ENCODE data around the gene RPS6KA1. TPM values are rescaled to one million over a fixed set of nuclear protein-coding genes. Genes with fewer than 3 reads are reported as not detected.

RPS6KA1 gene
- total and polyA plus RNA-seq, 2 of the 4 experiments (the other 2 are of a cell fraction): 3.6 to 6.3 TPM

- POLR2A ChIA-PET (ENCODE audit: unreplicated experiment): no interaction called here
- ATAC-seq (ENCODE audit: low read depth) (no peak), DNase-seq (no peak)
- Histone ChIP-seq H3K9me3 (ENCODE audit: control insufficient read depth, insufficient read depth, low read length) (no peaks in the 10 kb centered on the region), H4K8ac (ENCODE audit: low read depth in 2 of 2, low read length in 2 of 2) (no peak overlapping the region), H2AFZ (replicated peaks; ENCODE audit: low read length, poor library complexity) (no peak overlapping the region), H4K20me1 (ENCODE audit: insufficient read depth, low read length) (no peaks in the 10 kb centered on the region), H3K27me3 (ENCODE audit: control insufficient read depth, insufficient read depth, low read length) (peaks cover 8% of the 10 kb centered on the region; the same call in 1 of the 2 replicates), H2AK9ac (replicated peaks; ENCODE audit: low read depth, low read length, poor library complexity) (no peak overlapping the region), H2BK120ac (ENCODE audit: low read depth, low read length) (no peak overlapping the region), H3K23ac (ENCODE audit: low read depth, low read length) (no peak overlapping the region), H3K36me3 (ENCODE audit: control insufficient read depth, insufficient read depth, low read length) (no peaks in the 10 kb centered on the region), H3K4me3 (ENCODE audit: insufficient read depth, low read depth, low read length) (no peak overlapping the region), H3K4ac (ENCODE audit: low read depth, low read length) (no peak overlapping the region), H2BK20ac (ENCODE audit: low read depth, low read length) (no peak overlapping the region), H3K79me1 (ENCODE audit: low read depth in 1 of 2, low read length in 2 of 2) (no peaks in the 10 kb centered on the region), H2BK5ac (ENCODE audit: low read depth, low read length, poor library complexity, severe bottlenecking) (no peak overlapping the region), H2AK5ac (ENCODE audit: low read depth, low read length) (no peak overlapping the region), H4K91ac (ENCODE audit: insufficient read depth, low read depth, low read length) (no peak overlapping the region), H3K4me1 (ENCODE audit: control insufficient read depth, insufficient read depth, low read length) (peaks cover 4% of the 10 kb centered on the region), H3K56ac (ENCODE audit: extremely low read depth, insufficient read depth, low read length) (no peak overlapping the region), H3K14ac (replicated peaks; ENCODE audit: low read depth, low read length) (no peak overlapping the region), H2BK15ac (ENCODE audit: low read depth, low read length) (no peak overlapping the region), H4K5ac (ENCODE audit: low read depth, low read length) (no peak overlapping the region), H3K4me2 (ENCODE audit: low read depth, low read length) (no peak overlapping the region), H3K9ac (ENCODE audit: low read depth, low read length) (no peak overlapping the region), H3K27ac (ENCODE audit: insufficient read depth, low read length) (no peak overlapping the region), H3K9me1 (ENCODE audit: insufficient read depth, low read length) (no peaks in the 10 kb centered on the region), H3K18ac (ENCODE audit: low read depth, low read length) (no peak overlapping the region)
- TF ChIP-seq RCOR1 (IDR thresholded peaks at IDR 0.05; ENCODE audit: insufficient replicate concordance, low read length) (no peak), MXI1 (IDR thresholded peaks at IDR 0.05; ENCODE audit: borderline replicate concordance, low read depth, low read length) (no peak)
- dilution Hi-C loops (cut with HindIII; ENCODE audit: low sequenced_read_pairs, unreplicated experiment) (no loop called here), in situ Hi-C loops (cut with MboI; ENCODE audit: low sequenced_read_pairs) (no loop called here), intact Hi-C loops (cut with micrococcal nuclease) (no loop called here)
- BruUV-seq (replicated peaks): no TSS peak
- WGBS, 2 experiments (ENCODE audit: extremely low coverage in 2 of 2, insufficient read length in 1 of 2): no CpG with 5 or more reads among the region's 1 CpG
- CTCF ChIA-PET: interaction anchor here (0.6 to 0.8 kb wide), 2 partner anchors 12 to 233 kb away, joined by 3 to 4 read pairs; no protein-coding TSS in a partner anchor
Observed at GRCh38 chr1:26614655-26615411, 85.3 kb downstream of the RPS6KA1 start.
